Bronchial epithelial cell (primary cell): Measurements from ENCODE around the gene RBP4. TPM values are rescaled to one million over a fixed set of nuclear protein-coding genes. Genes with fewer than 3 reads are reported as not detected.
A peak's percentile ranks its signal among the peaks of the same experiment; 100 is the strongest.

Experiments used
- DNase-seq: peaks from one replicate; pipeline ENCODE4 v3.0.0-alpha.2; 2010; ENCODE audit warnings: low read depth
- FAIRE-seq: peaks from 2 replicates; lab custom pipeline; 2011; peaks lifted over from hg19 to GRCh38; lab: Jason Lieb, UNC
- H3K27me3 ChIP-seq: 2 replicates; pipeline ENCODE4 v1.5.1; 2011; ENCODE audit warnings: low read length; ENCODE audit not compliant: control insufficient read depth, insufficient read depth
- H3K36me3 ChIP-seq: 2 replicates; pipeline ENCODE4 v1.5.1; 2011; ENCODE audit warnings: low read length; ENCODE audit not compliant: control insufficient read depth, insufficient read depth
- H3K4me3 ChIP-seq: 2 replicates; pipeline ENCODE4 v1.5.1; 2011; ENCODE audit warnings: mild to moderate bottlenecking, low read depth, low read length, control low read depth
- CTCF ChIP-seq: IDR thresholded peaks from 2 replicates; pipeline ENCODE4 v1.5.1; 2011; ENCODE audit warnings: mild to moderate bottlenecking, moderate library complexity, low read length, control low read depth, inconsistent platforms; ENCODE audit not compliant: insufficient read depth, severe bottlenecking
- total RNA-seq: library from RNA; depleted of rRNA; stranded (reverse); fragments of >200 nt; gene quantifications from 2 replicates; pipeline ENCODE4 v1.2.1, GENCODE V29; 2014

RBP4 gene
- total RNA-seq, 1 donor from 2014 or later: not detected

GRCh38 chr10:93589648-93590562 lies 11.1 kb downstream of the RBP4 start:
- no peak for FAIRE-seq
- Histone ChIP-seq H3K4me3 (no peak overlapping the region), H3K36me3 (no peaks in the 10 kb centered on the region), H3K27me3 (peaks cover 3% of the 10 kb centered on the region)
- TF ChIP-seq CTCF: no peak
- no peak for DNase-seq

GRCh38 chr10:93584445-93584844 lies 16.6 kb downstream of the RBP4 start:
- DNase-seq (no peak), FAIRE-seq (no peak)
- TF ChIP-seq CTCF: no peak
- peaks cover 2% of the 10 kb centered on the region for H3K27me3 ChIP-seq
- no peaks in the 10 kb centered on the region for H3K36me3 ChIP-seq
- H3K4me3 ChIP-seq: no peak overlapping the region

- Histone ChIP-seq H3K27me3 (no peaks in the 10 kb centered on the region), H3K36me3 (no peaks in the 10 kb centered on the region), H3K4me3 (no peak overlapping the region)
- no peak for TF ChIP-seq CTCF
- FAIRE-seq (no peak), DNase-seq (no peak)
Measured at GRCh38 chr10:93580828-93581227, 20.2 kb downstream of the RBP4 start.

- FAIRE-seq: no peak
- Histone ChIP-seq H3K4me3 (no peak overlapping the region), H3K27me3 (no peaks in the 10 kb centered on the region), H3K36me3 (no peaks in the 10 kb centered on the region)
- no peak for TF ChIP-seq CTCF
- no peak for DNase-seq
Measured at GRCh38 chr10:93579985-93580711, 20.9 kb downstream of the RBP4 start.

GRCh38 chr10:93579089-93579488 lies 21.9 kb downstream of the RBP4 start:
- no peaks in the 10 kb centered on the region for H3K36me3 ChIP-seq
- no peak for TF ChIP-seq CTCF
- DNase-seq: peak; percentile 90

More at GRCh38 chr10:93579089-93579488, 21.9 kb downstream of the RBP4 start:
- FAIRE-seq: peak; percentile 64
- Histone ChIP-seq H3K27me3 (no peaks in the 10 kb centered on the region), H3K4me3 (no peak overlapping the region)
